Heart left ventricle (tissue), 16 donors: ENCODE data around the gene TXNDC8. TPM values are rescaled to one million over a fixed set of nuclear protein-coding genes. Genes with fewer than 3 reads are reported as not detected.

Experiments
- ATAC-seq, 4 donors: fragments of 200-7000 bp; cut with Tn5 transposase; one replicate each; pipeline ENCODE4 v1.9.1; 2020 to 2022; ENCODE audit warnings: moderate library complexity in 4 of 4, mild to moderate bottlenecking in 3 of 4, moderate number of reproducible peaks in 1 of 4
- DNase-seq, 5 donors: peaks; one replicate each; pipeline ENCODE4 v3.0.0-alpha.2; 2020
- H3K27ac ChIP-seq, 12 donors: fragments of 200-600 bp; sonication (generic) in 4 of 12; one replicate each; pipeline versions ENCODE4 v1.5.0 to v1.8.0; 2016 to 2022; ENCODE audit warnings: mild to moderate bottlenecking in 2 of 12
- H3K27me3 ChIP-seq, 9 donors: fragments of 200-600 bp; sonication (generic) in 2 of 9; one replicate each; pipeline versions ENCODE4 v1.5.1 to v1.8.0; 2016 to 2022; ENCODE audit warnings: mild to moderate bottlenecking in 3 of 9
- H3K36me3 ChIP-seq, 9 donors: fragments of 200-600 bp; sonication (generic) in 2 of 9; one replicate each; pipeline versions ENCODE4 v1.5.0 to v1.8.0; 2018 to 2022; ENCODE audit warnings: mild to moderate bottlenecking in 2 of 9
- H3K4me1 ChIP-seq, 12 donors: fragments of 200-600 bp; sonication (generic) in 4 of 12; one replicate each; pipeline versions ENCODE4 v1.5.0 to v1.8.0; 2016 to 2022; ENCODE audit warnings: mild to moderate bottlenecking in 3 of 12
- H3K4me3 ChIP-seq, 12 donors: fragments of 200-600 bp; sonication (generic) in 4 of 12; one replicate each; pipeline versions ENCODE4 v1.5.0 to v1.8.0; 2017 to 2022; ENCODE audit warnings: mild to moderate bottlenecking in 9 of 12, moderate library complexity in 4 of 12
- H3K9me3 ChIP-seq, 12 donors: fragments of 200-600 bp; sonication (generic) in 4 of 12; one replicate each; pipeline versions ENCODE4 v1.5.0 to v1.8.0; 2016 to 2022; ENCODE audit warnings: mild to moderate bottlenecking in 1 of 12
- POLR2A ChIP-seq, 2 donors: fragments of 450-650 bp; IDR thresholded peaks; one replicate each; pipeline ENCODE4 v1.6.1; 2017; ENCODE audit warnings: antibody characterized with exemption in 2 of 2, mild to moderate bottlenecking in 2 of 2, moderate library complexity in 2 of 2
- WGBS, 4 donors: extraction: QIAGEN DNeasy Blood & Tissue Kit in 2 of 4; methylation state at CpG; one replicate each; pipeline versions ENCODE4 v1.1.5 to v1.1.7; 2013 to 2018; 5-methylcytosine and 5-hydroxymethylcytosine counted together
- intact Hi-C, 10 donors: fragments of 100-400 bp; cut with DNase I; formaldehyde crosslinking; loops; one replicate each; pipeline versions ENCODE4 v1.11.1 to v1.14.2; 2022
- polyA plus RNA-seq, 2 donors: library from polyadenylated mRNA; stranded (reverse); fragments of 200-250 nt; gene quantifications; one replicate each; pipeline ENCODE4 v1.2.3, GENCODE V29; 2013
- total RNA-seq, 9 donors: library from RNA; depleted of rRNA in 2 of 9; stranded (reverse); fragments of >200 nt in 2 of 9; fragmentation: NEBNext Ultra II Directional in 3 of 9; extraction: Animal tissue kit (Norgen Biotek cat#: 25700) in 3 of 9; gene quantifications; one replicate each; pipeline versions ENCODE4 v1.1.0 to v1.2.4, GENCODE V29; 2016 to 2023
- TF ChIP-seq, protein P1 (sequence below), 12 donors: fragments of 200-600 bp; sonication (generic) in 4 of 12; IDR thresholded peaks; one replicate each; pipeline versions ENCODE4 v1.5.0 to v1.8.0; 2018 to 2022; ENCODE audit warnings: antibody characterized with exemption in 12 of 12, mild to moderate bottlenecking in 5 of 12
- donor health status: ischemic (EF 13 %, LVEDD 7.1; RV severe dilation, severe dysfunction).
- donor health status: healthy with polysubstance abuse.
- donor health status: DM: no; HTN: yes; CAD: no.
- donor health status: DM: no; HTN: no; CAD: no.
- donor health status: ischemic (EF 25% LVEDD 6.9; RV normal size, moderate dysfunction).
- donor health status: ischemic (EF 25% LVEDD 5.7; RV mildly dilated, moderate dysfunction).
- donor health status: healthy.
- donor health status: DM: yes; HTN: yes; CAD: no.
- donor health status: ischemic (EF 35%, LVEDD 5.7; RV mildly dilated, moderate dysfunction).
- donor health status: nonischemic (EF 11% LVEDD 7.7; RV severe dilation, severe dysfunction).
- donor health status: DM: yes; HTN: yes; CAD: no.
- donor health status: PGD.
- donor health status: ischemic (EF 29% LVEDD 5.4; RV normal size, mild dysfunction).
- donor health status: nonischemic (EF 23%, LVEDD 6.1; RV moderate dilation, normal function).

The TXNDC8 gene
- total and polyA plus RNA-seq, 11 donors = not detected

DNA sequence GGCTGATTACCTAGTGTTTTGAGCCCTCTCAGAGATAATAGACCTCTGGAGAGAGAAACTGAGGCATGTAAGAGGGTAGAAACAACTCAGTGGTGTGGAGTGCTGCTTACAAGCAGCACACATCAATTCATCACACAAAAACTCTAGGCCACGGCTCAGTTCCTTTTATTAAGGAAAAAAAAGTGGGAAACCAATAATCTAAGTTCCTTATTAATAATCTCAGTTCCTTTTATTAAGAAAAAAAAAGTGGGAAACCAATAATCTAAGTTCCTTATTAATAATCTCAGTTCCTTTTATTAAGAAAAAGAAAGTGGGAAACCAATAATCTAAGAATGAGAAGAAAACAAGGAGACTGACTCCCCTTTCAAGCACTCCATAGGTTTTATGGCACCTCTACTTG is 28.0 kb downstream of the TXNDC8 start:
- Histone ChIP-seq H3K27ac (peak overlapping the region in 1 of 12 donors; percentile 10), H3K27me3 (no peaks in the 10 kb centered on the region), H3K36me3 (no peaks in the 10 kb centered on the region), H3K9me3 (peaks cover 0 to 10% (median 2%) of the 10 kb centered on the region in 12 donors), H3K4me3 (no peak overlapping the region), H3K4me1 (peaks cover 0 to 17% (median 0%) of the 10 kb centered on the region in 12 donors)
- ATAC-seq = no peak
- TF ChIP-seq, protein P1, sequence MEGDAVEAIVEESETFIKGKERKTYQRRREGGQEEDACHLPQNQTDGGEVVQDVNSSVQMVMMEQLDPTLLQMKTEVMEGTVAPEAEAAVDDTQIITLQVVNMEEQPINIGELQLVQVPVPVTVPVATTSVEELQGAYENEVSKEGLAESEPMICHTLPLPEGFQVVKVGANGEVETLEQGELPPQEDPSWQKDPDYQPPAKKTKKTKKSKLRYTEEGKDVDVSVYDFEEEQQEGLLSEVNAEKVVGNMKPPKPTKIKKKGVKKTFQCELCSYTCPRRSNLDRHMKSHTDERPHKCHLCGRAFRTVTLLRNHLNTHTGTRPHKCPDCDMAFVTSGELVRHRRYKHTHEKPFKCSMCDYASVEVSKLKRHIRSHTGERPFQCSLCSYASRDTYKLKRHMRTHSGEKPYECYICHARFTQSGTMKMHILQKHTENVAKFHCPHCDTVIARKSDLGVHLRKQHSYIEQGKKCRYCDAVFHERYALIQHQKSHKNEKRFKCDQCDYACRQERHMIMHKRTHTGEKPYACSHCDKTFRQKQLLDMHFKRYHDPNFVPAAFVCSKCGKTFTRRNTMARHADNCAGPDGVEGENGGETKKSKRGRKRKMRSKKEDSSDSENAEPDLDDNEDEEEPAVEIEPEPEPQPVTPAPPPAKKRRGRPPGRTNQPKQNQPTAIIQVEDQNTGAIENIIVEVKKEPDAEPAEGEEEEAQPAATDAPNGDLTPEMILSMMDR (IDR thresholded peaks at IDR 0.05) = no peak
- no peak for TF ChIP-seq POLR2A (IDR thresholded peaks at IDR 0.05)
- WGBS, 4 donors = 80 to 87% (median 81%) methylated on average over 1 of the region's 1 CpG
- intact Hi-C loops = no loop called here
- no peak for DNase-seq

DNA sequence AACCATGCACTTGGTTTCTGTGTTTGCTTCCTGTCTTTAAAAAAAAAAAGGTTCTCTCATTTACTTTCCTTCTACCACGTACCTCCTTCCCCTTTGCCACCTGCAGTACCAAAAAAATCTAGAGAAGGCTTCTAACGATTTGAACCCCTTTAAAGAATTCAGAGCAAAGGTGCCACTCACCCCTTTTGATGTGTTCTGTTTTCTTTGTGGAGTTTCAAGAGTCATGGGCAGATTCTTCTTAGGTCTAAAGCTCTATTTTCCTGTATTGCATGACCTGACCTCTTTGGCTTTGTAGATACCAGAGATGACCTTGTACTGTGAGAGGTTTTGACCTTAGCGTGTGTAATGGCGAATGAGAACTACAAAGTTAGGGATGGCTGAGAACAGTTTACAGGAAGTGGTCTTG is 29.0 kb downstream of the TXNDC8 start:
- no peaks in the 10 kb centered on the region for H3K36me3 ChIP-seq
- H3K4me3 ChIP-seq = no peak overlapping the region
- DNase-seq (no peak), ATAC-seq (no peak)
- peaks cover 0 to 10% (median 2%) of the 10 kb centered on the region in 12 donors for H3K9me3 ChIP-seq
- intact Hi-C loops = no loop called here
- no peak for TF ChIP-seq POLR2A (IDR thresholded peaks at IDR 0.05)
- TF ChIP-seq, protein P1 (IDR thresholded peaks at IDR 0.05) = no peak
- H3K27me3 ChIP-seq = no peaks in the 10 kb centered on the region
- H3K27ac ChIP-seq = no peak overlapping the region
- 47 to 66% (median 59%) methylated on average over 4 of the region's 4 CpGs for whole genome bisulfite sequencing, 4 donors
- H3K4me1 ChIP-seq = peaks cover 0 to 17% (median 0%) of the 10 kb centered on the region in 12 donors

DNA sequence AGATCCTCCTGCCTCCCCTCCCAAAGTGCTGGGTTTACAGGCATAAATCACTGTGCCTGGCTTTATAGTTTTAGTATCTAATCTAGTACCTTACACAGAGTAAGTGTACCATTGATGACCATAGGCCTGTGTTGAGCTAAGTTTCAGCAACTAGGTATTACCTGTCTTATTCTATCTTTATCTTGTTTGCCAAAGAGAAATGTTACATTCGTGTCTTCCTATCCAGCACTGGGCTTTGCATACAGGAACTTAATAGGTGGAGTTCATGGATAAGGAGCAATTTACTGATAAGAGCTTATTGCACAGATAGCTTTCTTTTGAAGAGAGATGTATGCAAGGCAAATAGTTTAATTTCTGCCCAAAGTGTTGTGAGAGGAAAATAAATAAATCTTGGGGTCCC is 30.5 kb downstream of the TXNDC8 start:
- ATAC-seq = no peak
- no peaks in the 10 kb centered on the region for H3K36me3 ChIP-seq
- H3K27me3 ChIP-seq = no peaks in the 10 kb centered on the region
- no peak for DNase-seq
- H3K9me3 ChIP-seq = peaks cover 0 to 7% (median 2%) of the 10 kb centered on the region in 12 donors
- TF ChIP-seq, protein P1 (IDR thresholded peaks at IDR 0.05) = no peak
- TF ChIP-seq POLR2A (IDR thresholded peaks at IDR 0.05) = no peak
- peaks cover 0 to 17% (median 0%) of the 10 kb centered on the region in 12 donors for H3K4me1 ChIP-seq
- intact Hi-C loops = no loop called here
- no peak overlapping the region for H3K4me3 ChIP-seq
- WGBS, 4 donors = 23 to 43% (median 34%) methylated on average over 1 of the region's 1 CpG
- H3K27ac ChIP-seq = no peak overlapping the region

DNA sequence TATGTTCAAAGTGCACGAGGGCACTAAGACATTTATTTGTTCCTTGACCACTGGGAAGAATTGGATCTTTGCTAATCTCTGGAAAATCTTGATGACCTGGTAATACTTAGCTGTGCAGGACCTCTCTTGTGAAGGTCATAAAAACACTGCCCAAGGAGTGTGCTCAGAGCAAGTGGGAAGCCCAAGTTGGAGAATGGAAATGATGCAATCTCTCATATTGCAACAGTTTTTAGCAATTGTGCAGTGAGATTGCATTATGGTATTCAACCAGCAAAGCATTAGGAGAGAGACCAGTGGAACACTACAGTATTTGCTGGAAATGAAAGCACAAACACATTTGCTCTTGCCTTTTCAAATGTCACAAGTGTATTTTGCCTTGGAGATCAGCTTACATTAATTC is 34.5 kb downstream of the TXNDC8 start:
- H3K9me3 ChIP-seq = peaks cover 0 to 4% (median 0%) of the 10 kb centered on the region in 12 donors
- H3K4me1 ChIP-seq = no peaks in the 10 kb centered on the region
- H3K4me3 ChIP-seq = no peak overlapping the region
- no peak for ATAC-seq
- TF ChIP-seq, protein P1 (IDR thresholded peaks at IDR 0.05) = no peak
- no peak for TF ChIP-seq POLR2A (IDR thresholded peaks at IDR 0.05)
- H3K27ac ChIP-seq = no peak overlapping the region
- 70 to 76% (median 74%) methylated on average over 1 of the region's 1 CpG for WGBS, 4 donors
- H3K36me3 ChIP-seq = no peaks in the 10 kb centered on the region
- no peaks in the 10 kb centered on the region for H3K27me3 ChIP-seq
- DNase-seq = no peak
- intact Hi-C loops = no loop called here
